ENCODE measurements around the gene MYO16.

DNA sequence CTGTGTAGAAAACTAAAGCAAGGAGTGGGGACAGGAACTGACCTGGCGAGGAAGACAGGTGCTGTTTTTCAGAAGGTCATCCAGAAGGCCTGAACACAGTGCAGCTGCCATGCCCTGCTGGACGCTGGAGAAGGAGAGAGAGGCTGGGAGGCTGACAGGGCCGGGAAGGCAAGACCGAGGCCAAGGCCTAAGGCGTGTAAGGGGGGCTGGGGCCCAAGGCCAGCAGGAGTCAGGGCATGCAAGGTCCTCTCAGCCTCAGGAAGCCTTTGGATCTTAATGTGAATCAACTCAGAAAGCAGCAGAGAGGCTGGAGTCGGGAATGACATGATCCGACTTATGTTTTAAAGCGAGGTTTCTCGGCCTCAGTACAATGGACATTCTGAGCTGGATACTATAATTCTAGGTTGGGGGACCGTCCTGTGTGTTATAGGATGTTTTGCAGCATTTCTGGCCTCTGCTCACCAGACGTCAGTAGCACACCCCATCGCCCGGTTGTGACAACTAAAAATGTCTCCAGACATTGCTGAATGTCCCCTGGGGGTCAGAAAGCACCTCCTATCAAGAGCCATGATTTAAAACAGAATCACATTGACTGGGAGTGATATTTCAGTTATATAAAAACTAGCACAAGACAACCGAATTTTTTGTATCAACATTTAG lies 530.4 kb downstream of the MYO16 start:
- TF ChIP-seq, protein P1, sequence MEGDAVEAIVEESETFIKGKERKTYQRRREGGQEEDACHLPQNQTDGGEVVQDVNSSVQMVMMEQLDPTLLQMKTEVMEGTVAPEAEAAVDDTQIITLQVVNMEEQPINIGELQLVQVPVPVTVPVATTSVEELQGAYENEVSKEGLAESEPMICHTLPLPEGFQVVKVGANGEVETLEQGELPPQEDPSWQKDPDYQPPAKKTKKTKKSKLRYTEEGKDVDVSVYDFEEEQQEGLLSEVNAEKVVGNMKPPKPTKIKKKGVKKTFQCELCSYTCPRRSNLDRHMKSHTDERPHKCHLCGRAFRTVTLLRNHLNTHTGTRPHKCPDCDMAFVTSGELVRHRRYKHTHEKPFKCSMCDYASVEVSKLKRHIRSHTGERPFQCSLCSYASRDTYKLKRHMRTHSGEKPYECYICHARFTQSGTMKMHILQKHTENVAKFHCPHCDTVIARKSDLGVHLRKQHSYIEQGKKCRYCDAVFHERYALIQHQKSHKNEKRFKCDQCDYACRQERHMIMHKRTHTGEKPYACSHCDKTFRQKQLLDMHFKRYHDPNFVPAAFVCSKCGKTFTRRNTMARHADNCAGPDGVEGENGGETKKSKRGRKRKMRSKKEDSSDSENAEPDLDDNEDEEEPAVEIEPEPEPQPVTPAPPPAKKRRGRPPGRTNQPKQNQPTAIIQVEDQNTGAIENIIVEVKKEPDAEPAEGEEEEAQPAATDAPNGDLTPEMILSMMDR (IDR thresholded peaks at IDR 0.05), result no peak
- TF ChIP-seq POLR2A (IDR thresholded peaks at IDR 0.05), result no peak
